Endothelial cell (in vitro differentiated cells): ENCODE results near the gene PCSK6. TPM values are rescaled to one million over a fixed set of nuclear protein-coding genes. Genes with fewer than 3 reads are reported as not detected.

Experiments
- DNase-seq: peaks from one replicate; pipeline ENCODE4 v3.0.0; 2021; ENCODE audit warnings: low spot score
- H3K27ac Mint-ChIP-seq: one replicate; pipeline ENCODE4 v1.8.0; 2021; ENCODE audit warnings: mixed read lengths, inconsistent platforms; ENCODE audit not compliant: unreplicated experiment
- H3K27me3 Mint-ChIP-seq: one replicate; pipeline ENCODE4 v1.8.0; 2021; ENCODE audit warnings: mild to moderate bottlenecking, moderate library complexity, mixed read lengths, inconsistent platforms; ENCODE audit not compliant: unreplicated experiment
- H3K36me3 Mint-ChIP-seq: one replicate; pipeline ENCODE4 v1.8.0; 2021; ENCODE audit warnings: mild to moderate bottlenecking, low read depth, mixed read lengths, inconsistent platforms; ENCODE audit not compliant: unreplicated experiment
- H3K4me1 Mint-ChIP-seq: one replicate; pipeline ENCODE4 v1.8.0; 2021; ENCODE audit warnings: mild to moderate bottlenecking, mixed read lengths, inconsistent platforms; ENCODE audit not compliant: unreplicated experiment
- H3K4me3 Mint-ChIP-seq: one replicate; pipeline ENCODE4 v1.8.0; 2021; ENCODE audit warnings: mild to moderate bottlenecking, mixed read lengths, inconsistent platforms; ENCODE audit not compliant: unreplicated experiment
- H3K9me3 Mint-ChIP-seq: one replicate; pipeline ENCODE4 v1.8.0; 2021; ENCODE audit warnings: mixed read lengths, inconsistent platforms; ENCODE audit not compliant: unreplicated experiment
- CTCF ChIP-seq: fragments of 200-600 bp; sonication (generic); IDR thresholded peaks from one replicate; pipeline ENCODE4 v1.5.0; 2021; ENCODE audit warnings: antibody characterized with exemption; ENCODE audit not compliant: unreplicated experiment
- total RNA-seq: library from RNA; stranded (reverse); fragmentation: NEBNext Ultra II Directional; extraction: Animal tissue kit (Norgen Biotek cat#: 25700); gene quantifications from one replicate; pipeline ENCODE4 v1.2.1, GENCODE V29; 2021; ENCODE audit not compliant: unreplicated experiment

Gene PCSK6
- total RNA-seq, 1 donor from 2014 or later = 0.13 TPM

GRCh38 chr15:101255615-101256241, 233.8 kb downstream of the PCSK6 start:
- no peak for DNase-seq
- no peak overlapping the region for H3K27ac Mint-ChIP-seq
- peaks cover 3% of the 10 kb centered on the region for H3K4me1 Mint-ChIP-seq
- TF ChIP-seq CTCF = no peak
- H3K36me3 Mint-ChIP-seq = no peaks in the 10 kb centered on the region
- H3K9me3 Mint-ChIP-seq = no peaks in the 10 kb centered on the region
- peaks cover 8% of the 10 kb centered on the region for H3K27me3 Mint-ChIP-seq
- H3K4me3 Mint-ChIP-seq = no peak overlapping the region

- H3K27me3 Mint-ChIP-seq = peaks cover 16% of the 10 kb centered on the region
- DNase-seq = no peak
- no peak for TF ChIP-seq CTCF
- H3K4me1 Mint-ChIP-seq = peaks cover 10% of the 10 kb centered on the region
- H3K9me3 Mint-ChIP-seq = no peaks in the 10 kb centered on the region
- no peak overlapping the region for H3K4me3 Mint-ChIP-seq
- no peaks in the 10 kb centered on the region for H3K36me3 Mint-ChIP-seq
- no peak overlapping the region for H3K27ac Mint-ChIP-seq
Observed at GRCh38 chr15:101255051-101255395, 234.5 kb downstream of the PCSK6 start.

- peaks cover 17% of the 10 kb centered on the region for H3K27me3 Mint-ChIP-seq
- peaks cover 11% of the 10 kb centered on the region for H3K4me1 Mint-ChIP-seq
- H3K4me3 Mint-ChIP-seq = no peak overlapping the region
- no peak overlapping the region for H3K27ac Mint-ChIP-seq
- DNase-seq = no peak
- no peaks in the 10 kb centered on the region for H3K9me3 Mint-ChIP-seq
- peak; percentile 16 for TF ChIP-seq CTCF
- H3K36me3 Mint-ChIP-seq = no peaks in the 10 kb centered on the region
Observed at GRCh38 chr15:101254157-101255050, 235.1 kb downstream of the PCSK6 start.

Other genes starting within 250 kb of the PCSK6 start
- gene CHSY1, start 237.7 kb downstream of the PCSK6 start, total RNA-seq = 27.6 TPM
- gene SELENOS, start 212.2 kb downstream of the PCSK6 start, total RNA-seq = 48.9 TPM
- 62.2 TPM for gene SNRPA1, start 194.5 kb downstream of the PCSK6 start, total RNA-seq
- gene TM2D3, start 162.7 kb upstream of the PCSK6 start, total RNA-seq = 37.7 TPM
- 8.2 TPM for gene TARS3, start 234.8 kb upstream of the PCSK6 start, total RNA-seq